Measurements from ENCODE around the gene NT5C3B. TPM values are rescaled to one million over a fixed set of nuclear protein-coding genes. Genes with fewer than 3 reads are reported as not detected.
A peak's percentile ranks its signal among the peaks of the same experiment; 100 is the strongest.
"Not testable (repeated sequence)": the region's sequence is repeated elsewhere in the genome, so short reads cannot be mapped to it uniquely, and the experiment has no call there.

NT5C3B gene
- total RNA-seq, 4 donors from 2014 or later: 64.8 to 95.6 (median 70.1) TPM

- peaks cover 55 to 98% (median 79%) of the 10 kb centered on the region in 4 donors for H3K4me1 ChIP-seq
These were observed 58.9 kb downstream of the NT5C3B start for GRCh38 chr17:41777157-41777573.

GRCh38 chr17:41776262-41776900, 59.7 kb downstream of the NT5C3B start:
- peak overlapping the region in 2 of 4 donors; percentile 60 to 75 for H3K27ac ChIP-seq (replicated peaks in 1 of 4)
- intact Hi-C loops (cut with DNase I): not testable (repeated sequence)

More at GRCh38 chr17:41777157-41777573, 58.9 kb downstream of the NT5C3B start:
- DNase-seq (ENCODE audit: extremely low spot score): no peak
- peak overlapping the region; percentile 56 to 75 (median 66) for H3K27ac ChIP-seq (replicated peaks in 1 of 4)
- no peaks in the 10 kb centered on the region for H3K9me3 ChIP-seq
- H3K36me3 ChIP-seq: peaks cover 0 to under 1% (median 0%) of the 10 kb centered on the region in 4 donors
- intact Hi-C loops (cut with DNase I): no loop called here
- H3K27me3 ChIP-seq: peaks cover 0 to 3% (median 0%) of the 10 kb centered on the region in 4 donors
- TF ChIP-seq POLR2AphosphoS5 (IDR thresholded peaks at IDR 0.05) (no peak), CTCF (IDR thresholded peaks at IDR 0.05) (peak in 1 of 3 experiments; percentile 32)
- WGBS: 39% methylated on average over 4 of the region's 4 CpGs
- no peak overlapping the region for H3K4me3 ChIP-seq

GRCh38 chr17:41775394-41776226, 60.4 kb downstream of the NT5C3B start:
- Histone ChIP-seq H3K4me1 (peaks cover 49 to 86% (median 70%) of the 10 kb centered on the region in 4 donors), H3K36me3 (peaks cover 0 to 16% (median 11%) of the 10 kb centered on the region in 4 donors), H3K4me3 (no peak overlapping the region), H3K27me3 (no peaks in the 10 kb centered on the region), H3K27ac (replicated peaks in 1 of 4) (peak overlapping the region; percentile 5 to 75 (median 24)), H3K9me3 (no peaks in the 10 kb centered on the region)
- 75% methylated on average over 12 of the region's 12 CpGs for WGBS
- no peak for TF ChIP-seq POLR2A (IDR thresholded peaks at IDR 0.05; ENCODE audit: low read depth)
- TF ChIP-seq EP300 (IDR thresholded peaks at IDR 0.05): no peak
- no peak for TF ChIP-seq CTCF (IDR thresholded peaks at IDR 0.05)
- no peak for TF ChIP-seq POLR2AphosphoS5 (IDR thresholded peaks at IDR 0.05)
- intact Hi-C loops (cut with DNase I): no loop called here
- no peak for DNase-seq (ENCODE audit: extremely low spot score)

More at GRCh38 chr17:41776262-41776900, 59.7 kb downstream of the NT5C3B start:
- not testable (repeated sequence) for H3K27me3 ChIP-seq; H3K4me3 ChIP-seq; DNase-seq (ENCODE audit: extremely low spot score); H3K9me3 ChIP-seq; H3K36me3 ChIP-seq
- H3K4me1 ChIP-seq: peaks cover 49 to 94% (median 73%) of the 10 kb centered on the region in 4 donors
- 84% methylated on average over 14 of the region's 14 CpGs for WGBS

Small RNA genes lying within 50 kb of the gene (small RNA-seq; reads per million reads assigned to genes)
- 0 reads per million in 3 donors for gene AC125257.2

Other genes starting within 250 kb of the NT5C3B start
- gene KRT14, start 249.3 kb downstream of the NT5C3B start, total RNA-seq: 1 to 10 TPM in 1 of 4 donors, not detected in 3; 2.9 TPM
- 1 to 10 TPM in 1 of 4 donors, not detected in 3; 1.7 TPM for gene KRT16, start 223.5 kb downstream of the NT5C3B start, total RNA-seq
- gene KRT17, start 211.7 kb downstream of the NT5C3B start, total RNA-seq: 1 to 10 TPM in 2 of 4 donors, under 1 TPM in 1, not detected in 1; 0.58 to 5.6 (median 1.2) TPM
- 100 to 1,000 TPM; 158 to 426 (median 207) TPM for gene EIF1, start 147.3 kb downstream of the NT5C3B start, total RNA-seq
- not detected for gene GAST, start 123.9 kb downstream of the NT5C3B start, total RNA-seq
- gene HAP1, start 101.6 kb downstream of the NT5C3B start, total RNA-seq: under 1 TPM in 1 of 4 donors, not detected in 3; 0.19 TPM
- gene JUP, start 49.5 kb downstream of the NT5C3B start, total RNA-seq: 10 to 100 TPM; 24.5 to 56.6 (median 46.4) TPM
- gene P3H4, start 24.3 kb downstream of the NT5C3B start, total RNA-seq: 10 to 100 TPM in 2 of 4 donors, 1 to 10 TPM in 2; 8.4 to 19.9 (median 14.4) TPM
- 10 to 100 TPM; 30.5 to 49.4 (median 33.8) TPM for gene FKBP10, start 23.2 kb downstream of the NT5C3B start, total RNA-seq
- gene KLHL10, start 1.6 kb upstream of the NT5C3B start, total RNA-seq: 1 to 10 TPM; 1.7 to 3.0 (median 2.7) TPM
- gene KLHL11, start 29.2 kb upstream of the NT5C3B start, total RNA-seq: 10 to 100 TPM; 12.4 to 24.2 (median 17.2) TPM
- 10 to 100 TPM; 52.3 to 87.7 (median 71.3) TPM for gene ACLY, start 82.7 kb upstream of the NT5C3B start, total RNA-seq
- 1 to 10 TPM in 2 of 4 donors, under 1 TPM in 2; 0.33 to 1.7 (median 1.1) TPM for gene ODAD4, start 94.4 kb upstream of the NT5C3B start, total RNA-seq
- gene CNP, start 130.6 kb upstream of the NT5C3B start, total RNA-seq: 100 to 1,000 TPM in 1 of 4 donors, 10 to 100 TPM in 3; 68.9 to 101 (median 78.5) TPM
- 10 to 100 TPM; 43.1 to 51.1 (median 44.4) TPM for gene DNAJC7, start 181.2 kb upstream of the NT5C3B start, total RNA-seq
- 10 to 100 TPM; 44.0 to 74.3 (median 59.0) TPM for gene NKIRAS2, start 183.9 kb upstream of the NT5C3B start, total RNA-seq
- 1 to 10 TPM in 1 of 4 donors, under 1 TPM in 3; under 0.01 to 1.2 (median 0.67) TPM for gene C17orf113, start 214.4 kb upstream of the NT5C3B start, total RNA-seq

Measured in esophagus muscularis mucosa (tissue), 4 donors.